Iris pigment epithelial cell (primary cell): ENCODE data around the gene LYVE1.

Source experiments
- DNase-seq: peaks from one replicate; pipeline ENCODE4 v3.0.0-alpha.2; 2011; ENCODE audit warnings: low read depth

LYVE1 gene

GRCh38 chr11:10556590-10556989 lies 11.9 kb downstream of the LYVE1 start:
- DNase-seq = no peak

- no peak for DNase-seq
Observed at GRCh38 chr11:10551845-10552352, 16.6 kb downstream of the LYVE1 start.

GRCh38 chr11:10551290-10551592 lies 17.2 kb downstream of the LYVE1 start:
- DNase-seq = no peak

- DNase-seq = peak; percentile 68
Observed at GRCh38 chr11:10550503-10551289, 17.8 kb downstream of the LYVE1 start.

- no peak for DNase-seq
Observed at GRCh38 chr11:10544491-10545465, 23.7 kb downstream of the LYVE1 start.

GRCh38 chr11:10543782-10544181 lies 24.7 kb downstream of the LYVE1 start:
- no peak for DNase-seq

GRCh38 chr11:10542776-10543175 lies 25.7 kb downstream of the LYVE1 start:
- no peak for DNase-seq

- no peak for DNase-seq
Observed at GRCh38 chr11:10541561-10541930, 26.9 kb downstream of the LYVE1 start.

- peak; percentile 91 for DNase-seq
Observed at GRCh38 chr11:10540915-10541560, 27.4 kb downstream of the LYVE1 start, which contains the start of gene RNF141. RNF141 (minus strand) TSS chr11:10541187; CDS start chr11:10534158, 7,029 bp downstream.

- peak; percentile 40 for DNase-seq
Observed at GRCh38 chr11:10540546-10540914, 27.9 kb downstream of the LYVE1 start.

GRCh38 chr11:10539339-10539738 lies 29.1 kb downstream of the LYVE1 start:
- no peak for DNase-seq

GRCh38 chr11:10538924-10539323 lies 29.5 kb downstream of the LYVE1 start:
- DNase-seq = no peak

- no peak for DNase-seq
Observed at GRCh38 chr11:10537600-10537999, 30.9 kb downstream of the LYVE1 start.

- no peak for DNase-seq
Observed at GRCh38 chr11:10534316-10534715, 34.1 kb downstream of the LYVE1 start.

GRCh38 chr11:10533323-10533722 lies 35.1 kb downstream of the LYVE1 start:
- no peak for DNase-seq

- DNase-seq = no peak
Observed at GRCh38 chr11:10532526-10532925, 35.9 kb downstream of the LYVE1 start.

GRCh38 chr11:10529279-10529678 lies 39.2 kb downstream of the LYVE1 start:
- DNase-seq = peak; percentile 66

- DNase-seq = peak; percentile 50
Observed at GRCh38 chr11:10528121-10528520, 40.3 kb downstream of the LYVE1 start.

- peak; percentile 64 for DNase-seq
Observed at GRCh38 chr11:10526974-10527918, 41.2 kb downstream of the LYVE1 start.

GRCh38 chr11:10524471-10524870 lies 44.0 kb downstream of the LYVE1 start:
- no peak for DNase-seq

- no peak for DNase-seq
Observed at GRCh38 chr11:10522921-10523320, 45.5 kb downstream of the LYVE1 start.
